Measurements from ENCODE around the gene SMPDL3B.

The SMPDL3B gene

DNA sequence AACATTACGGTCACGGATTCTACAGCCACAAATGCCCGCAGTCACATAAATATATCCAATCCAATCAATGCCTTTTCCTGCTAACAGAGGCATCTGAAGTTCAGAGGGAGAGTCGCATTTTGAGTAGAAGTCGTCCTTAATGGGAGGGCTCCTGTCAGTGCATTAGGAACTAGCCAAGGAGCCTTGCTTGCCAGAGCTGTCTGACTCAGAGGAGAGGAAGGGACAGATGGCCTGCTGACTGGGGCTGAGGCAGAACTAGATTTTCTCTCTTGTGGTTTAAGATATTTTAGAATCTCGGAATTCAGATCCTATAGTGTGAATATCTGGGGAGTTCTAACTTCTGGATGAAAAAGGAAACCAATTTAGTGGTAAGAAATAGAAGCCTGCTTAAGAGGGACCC lies 35.6 kb downstream of the SMPDL3B start:
- H3K27ac ChIP-seq = no peak overlapping the region
- ChIA-PET CTCF (interaction anchor here (0.7 to 0.8 kb wide), 2 partner anchors 9 to 44 kb away, joined by 4 read pairs; no protein-coding TSS in a partner anchor), POLR2A (ENCODE audit: low non-redundant PET) (no interaction called here)
- TF ChIP-seq, protein P1, sequence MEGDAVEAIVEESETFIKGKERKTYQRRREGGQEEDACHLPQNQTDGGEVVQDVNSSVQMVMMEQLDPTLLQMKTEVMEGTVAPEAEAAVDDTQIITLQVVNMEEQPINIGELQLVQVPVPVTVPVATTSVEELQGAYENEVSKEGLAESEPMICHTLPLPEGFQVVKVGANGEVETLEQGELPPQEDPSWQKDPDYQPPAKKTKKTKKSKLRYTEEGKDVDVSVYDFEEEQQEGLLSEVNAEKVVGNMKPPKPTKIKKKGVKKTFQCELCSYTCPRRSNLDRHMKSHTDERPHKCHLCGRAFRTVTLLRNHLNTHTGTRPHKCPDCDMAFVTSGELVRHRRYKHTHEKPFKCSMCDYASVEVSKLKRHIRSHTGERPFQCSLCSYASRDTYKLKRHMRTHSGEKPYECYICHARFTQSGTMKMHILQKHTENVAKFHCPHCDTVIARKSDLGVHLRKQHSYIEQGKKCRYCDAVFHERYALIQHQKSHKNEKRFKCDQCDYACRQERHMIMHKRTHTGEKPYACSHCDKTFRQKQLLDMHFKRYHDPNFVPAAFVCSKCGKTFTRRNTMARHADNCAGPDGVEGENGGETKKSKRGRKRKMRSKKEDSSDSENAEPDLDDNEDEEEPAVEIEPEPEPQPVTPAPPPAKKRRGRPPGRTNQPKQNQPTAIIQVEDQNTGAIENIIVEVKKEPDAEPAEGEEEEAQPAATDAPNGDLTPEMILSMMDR (conservative IDR thresholded peaks at IDR 0.05; ENCODE audit: low read depth) = no peak
- no peak for DNase-seq (ENCODE audit: low spot score)

DNA sequence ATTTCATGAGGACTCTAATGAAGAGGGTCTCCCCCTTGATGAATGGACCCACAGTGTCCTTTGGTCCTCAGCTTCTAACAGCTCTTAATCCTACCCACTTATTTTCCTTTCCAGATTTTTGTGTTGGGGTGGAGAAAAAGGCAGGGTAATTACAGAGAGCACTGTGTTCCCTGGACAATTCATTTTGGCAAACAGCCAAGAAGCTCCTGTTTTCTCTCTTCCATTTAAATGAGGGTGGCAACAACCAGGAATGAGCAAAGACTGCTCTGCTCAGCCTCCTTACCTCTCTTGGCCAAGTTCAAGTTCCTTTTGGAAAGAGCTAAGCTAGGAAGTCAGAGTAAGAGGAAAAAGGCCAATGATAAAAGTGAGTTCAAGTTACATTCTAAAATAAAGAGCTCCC lies 36.9 kb downstream of the SMPDL3B start:
- ChIA-PET POLR2A (ENCODE audit: low non-redundant PET) (no interaction called here), CTCF (interaction anchor here (1.0 kb wide), 1 partner anchor 10 kb away, joined by 5 read pairs; no protein-coding TSS in a partner anchor)
- TF ChIP-seq, protein P1 (conservative IDR thresholded peaks at IDR 0.05; ENCODE audit: low read depth) = no peak
- H3K27ac ChIP-seq = no peak overlapping the region
- DNase-seq (ENCODE audit: low spot score) = no peak

DNA sequence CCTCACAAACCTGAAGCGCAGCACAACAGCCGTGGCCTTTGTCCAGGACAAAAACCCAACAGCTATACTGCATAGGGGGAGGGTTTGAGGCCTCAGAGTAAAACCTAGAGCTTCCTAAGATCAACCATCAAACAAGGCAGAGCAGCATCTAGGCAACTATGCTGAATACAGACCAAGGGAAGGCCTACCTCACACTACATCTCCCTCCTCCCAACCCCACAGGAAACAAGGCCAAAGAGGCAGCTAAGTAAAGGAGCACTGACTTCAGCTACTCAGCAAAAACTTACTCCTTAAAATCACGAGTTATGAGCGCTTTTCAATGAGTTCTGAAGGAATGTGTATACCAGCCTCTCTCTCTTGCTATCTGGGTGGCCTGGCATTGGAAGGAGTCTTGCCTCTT lies 37.3 kb downstream of the SMPDL3B start:
- TF ChIP-seq, protein P1 (conservative IDR thresholded peaks at IDR 0.05; ENCODE audit: low read depth) = no peak
- H3K27ac ChIP-seq = no peak overlapping the region
- ChIA-PET CTCF (interaction anchor here (0.6 to 1.0 kb wide), 2 partner anchors 11 to 88 kb away, joined by 3 to 5 read pairs; no protein-coding TSS in a partner anchor), POLR2A (ENCODE audit: low non-redundant PET) (no interaction called here)
- no peak for DNase-seq (ENCODE audit: low spot score)

DNA sequence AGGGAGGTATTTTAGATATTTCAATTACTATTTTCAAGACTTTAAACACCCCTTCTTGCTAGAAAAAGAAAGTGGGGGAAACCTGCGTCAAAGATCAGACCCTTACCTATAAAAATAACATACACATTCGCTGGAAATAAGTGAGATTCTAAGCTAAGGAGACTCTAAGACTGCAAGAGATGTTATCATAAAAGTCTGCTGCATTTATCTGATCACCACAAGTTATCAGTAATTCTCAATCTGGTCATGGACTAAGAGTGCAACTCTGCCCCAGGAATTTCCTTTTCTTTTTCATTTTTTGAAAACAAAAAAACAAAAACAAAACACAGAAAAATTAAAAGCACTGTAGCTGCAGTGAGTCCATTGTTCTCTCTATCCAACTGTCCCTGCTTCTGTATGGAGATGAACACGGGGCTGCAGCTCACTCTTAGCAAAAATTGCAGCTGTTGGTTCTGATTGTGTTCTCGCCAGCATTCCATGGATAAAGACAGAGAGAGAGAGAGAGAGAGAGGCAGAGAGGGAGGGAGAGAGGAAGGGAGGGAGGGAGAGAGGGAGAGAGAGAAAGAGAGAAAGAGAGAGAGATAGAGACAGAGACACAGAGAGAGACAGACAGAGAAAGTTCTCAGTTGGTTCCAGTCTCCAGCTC lies 39.1 kb downstream of the SMPDL3B start:
- ChIA-PET POLR2A (ENCODE audit: low non-redundant PET) (no interaction called here), CTCF (interaction anchor here (0.7 to 1.1 kb wide), 2 partner anchors 12 to 14 kb away, joined by 3 to 5 read pairs; partner anchors contain the start of gene XKR8)
- DNase-seq (ENCODE audit: low spot score) = no peak
- H3K27ac ChIP-seq = no peak overlapping the region
- TF ChIP-seq, protein P1 (conservative IDR thresholded peaks at IDR 0.05; ENCODE audit: low read depth) = no peak

DNA sequence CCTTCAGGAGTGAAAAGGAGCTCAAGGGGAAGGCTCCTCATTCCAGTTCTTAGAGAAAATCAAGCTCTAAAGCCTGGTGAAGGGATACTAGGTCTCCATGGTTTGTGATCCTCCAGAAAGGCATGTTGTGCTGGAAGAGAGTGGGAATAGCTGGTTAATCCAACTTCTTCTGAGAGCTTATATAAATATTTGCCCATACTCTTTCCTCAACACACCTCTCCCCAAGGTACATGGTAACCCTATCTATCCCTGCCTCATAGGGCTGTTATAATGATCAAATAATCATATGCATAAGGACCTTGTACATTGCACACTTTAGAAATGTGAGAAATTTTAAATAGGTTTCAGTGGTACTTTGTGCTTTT lies 39.6 kb downstream of the SMPDL3B start:
- DNase-seq (ENCODE audit: low spot score) = no peak
- no peak overlapping the region for H3K27ac ChIP-seq
- TF ChIP-seq, protein P1 (conservative IDR thresholded peaks at IDR 0.05; ENCODE audit: low read depth) = no peak
- POLR2A ChIA-PET (ENCODE audit: low non-redundant PET) = no interaction called here
- CTCF ChIA-PET = interaction anchor here (0.5 to 1.1 kb wide), 3 partner anchors 13 to 17 kb away, joined by 3 to 5 read pairs (median 3); partner anchors contain the start of gene XKR8

DNA sequence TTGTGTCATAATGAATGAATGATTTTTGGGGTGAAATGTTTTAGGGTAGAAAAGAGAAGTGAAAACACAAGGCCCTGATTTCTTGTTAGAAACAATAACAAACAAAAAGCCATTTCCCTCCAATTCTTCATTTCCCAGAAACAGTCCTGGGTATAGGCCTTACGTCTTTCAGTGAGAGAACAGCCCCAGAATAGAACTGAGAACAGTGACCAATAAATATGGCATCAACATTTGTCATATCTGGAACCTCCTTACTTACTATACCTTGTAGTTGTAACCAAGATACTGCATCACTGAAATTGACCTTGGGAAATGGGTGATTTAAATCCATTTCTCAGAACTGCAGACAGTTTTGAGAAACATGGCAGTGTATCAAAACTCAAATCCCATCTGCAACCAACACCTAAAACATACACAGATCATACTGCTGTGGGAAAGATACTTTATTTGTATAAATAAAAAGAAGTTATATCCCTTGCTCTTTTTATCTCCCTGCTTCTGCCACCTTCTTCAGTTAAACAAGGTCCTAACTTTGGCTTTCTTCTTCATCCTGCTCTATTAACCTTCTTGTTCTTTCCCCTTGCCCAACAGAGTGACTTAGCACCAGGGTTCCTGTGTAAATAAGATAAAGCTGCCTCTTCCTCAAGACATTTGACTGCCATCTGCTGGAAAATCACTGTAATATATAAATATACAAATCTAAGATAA lies 44.5 kb downstream of the SMPDL3B start:
- DNase-seq (ENCODE audit: low spot score) = peak; percentile 34
- CTCF ChIA-PET = interaction anchor here (0.6 to 3.8 kb wide), 6 partner anchors 8 to 846 kb away, joined by 3 to 26 read pairs (median 4); no protein-coding TSS in a partner anchor
- TF ChIP-seq, protein P1 (conservative IDR thresholded peaks at IDR 0.05; ENCODE audit: low read depth) = peak; percentile 62
- no peak overlapping the region for H3K27ac ChIP-seq
- POLR2A ChIA-PET (ENCODE audit: low non-redundant PET) = no interaction called here

Data from RWPE1 (cell line).